ENCODE data around the gene CLDN5.
"Not testable (repeated sequence)": the region's sequence is repeated elsewhere in the genome, so short reads cannot be mapped to it uniquely, and the experiment has no call there.

The CLDN5 gene

GRCh38 chr22:19549428-19549827 lies 25.2 kb upstream of the CLDN5 start:
- H3K27ac ChIP-seq (replicated peaks): no peak overlapping the region
- no peaks in the 10 kb centered on the region for H3K27me3 ChIP-seq (ENCODE audit: insufficient read depth, poor library complexity, severe bottlenecking)
- no peak overlapping the region for H3K4me3 ChIP-seq (replicated peaks; ENCODE audit: insufficient read depth, low read length)
- TF ChIP-seq SPI1 (IDR thresholded peaks at IDR 0.05; ENCODE audit: borderline replicate concordance, low read depth): no peak
- TF ChIP-seq POLR2AphosphoS5 (IDR thresholded peaks at IDR 0.05; ENCODE audit: low read depth): no peak
- TF ChIP-seq REST (IDR thresholded peaks at IDR 0.05; ENCODE audit: insufficient replicate concordance, low read depth): no peak
- TF ChIP-seq, protein P1, sequence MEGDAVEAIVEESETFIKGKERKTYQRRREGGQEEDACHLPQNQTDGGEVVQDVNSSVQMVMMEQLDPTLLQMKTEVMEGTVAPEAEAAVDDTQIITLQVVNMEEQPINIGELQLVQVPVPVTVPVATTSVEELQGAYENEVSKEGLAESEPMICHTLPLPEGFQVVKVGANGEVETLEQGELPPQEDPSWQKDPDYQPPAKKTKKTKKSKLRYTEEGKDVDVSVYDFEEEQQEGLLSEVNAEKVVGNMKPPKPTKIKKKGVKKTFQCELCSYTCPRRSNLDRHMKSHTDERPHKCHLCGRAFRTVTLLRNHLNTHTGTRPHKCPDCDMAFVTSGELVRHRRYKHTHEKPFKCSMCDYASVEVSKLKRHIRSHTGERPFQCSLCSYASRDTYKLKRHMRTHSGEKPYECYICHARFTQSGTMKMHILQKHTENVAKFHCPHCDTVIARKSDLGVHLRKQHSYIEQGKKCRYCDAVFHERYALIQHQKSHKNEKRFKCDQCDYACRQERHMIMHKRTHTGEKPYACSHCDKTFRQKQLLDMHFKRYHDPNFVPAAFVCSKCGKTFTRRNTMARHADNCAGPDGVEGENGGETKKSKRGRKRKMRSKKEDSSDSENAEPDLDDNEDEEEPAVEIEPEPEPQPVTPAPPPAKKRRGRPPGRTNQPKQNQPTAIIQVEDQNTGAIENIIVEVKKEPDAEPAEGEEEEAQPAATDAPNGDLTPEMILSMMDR (IDR thresholded peaks at IDR 0.05; ENCODE audit: insufficient read depth, low read length): no peak
- TF ChIP-seq GABPA (IDR thresholded peaks at IDR 0.05; ENCODE audit: low read depth): no peak
- no peak for DNase-seq (ENCODE audit: low read depth in 1 of 2, low spot score in 1 of 2)

DNA sequence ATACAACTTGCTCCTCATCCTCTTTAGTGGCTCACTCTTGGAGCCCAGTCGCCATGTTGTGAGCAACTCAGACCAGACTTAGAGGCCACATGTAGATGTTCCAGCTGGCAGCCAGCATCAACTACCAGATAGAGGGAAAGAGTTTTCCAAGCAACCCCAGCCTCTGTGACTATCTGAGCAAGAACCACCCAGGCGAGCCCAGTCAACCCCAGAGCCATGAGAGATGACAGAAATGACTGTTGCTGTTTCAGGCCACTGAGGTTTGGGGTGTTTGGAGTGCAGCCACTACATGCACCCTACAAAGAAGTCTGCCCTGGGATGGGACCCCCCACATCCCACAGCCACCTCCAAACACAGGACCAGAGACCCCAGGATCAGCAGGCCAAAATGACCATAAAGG lies 24.8 kb upstream of the CLDN5 start:
- peaks cover 2% of the 10 kb centered on the region for H3K27me3 ChIP-seq (ENCODE audit: insufficient read depth, poor library complexity, severe bottlenecking)
- H3K27ac ChIP-seq (replicated peaks): no peak overlapping the region
- no peak overlapping the region for H3K4me3 ChIP-seq (replicated peaks; ENCODE audit: insufficient read depth, low read length)
- DNase-seq (ENCODE audit: low read depth in 1 of 2, low spot score in 1 of 2): no peak
- no peak for TF ChIP-seq REST (IDR thresholded peaks at IDR 0.05; ENCODE audit: insufficient replicate concordance, low read depth)
- TF ChIP-seq, protein P1 (IDR thresholded peaks at IDR 0.05; ENCODE audit: insufficient read depth, low read length): no peak
- TF ChIP-seq GABPA (IDR thresholded peaks at IDR 0.05; ENCODE audit: low read depth): no peak
- TF ChIP-seq SPI1 (IDR thresholded peaks at IDR 0.05; ENCODE audit: borderline replicate concordance, low read depth): no peak
- no peak for TF ChIP-seq POLR2AphosphoS5 (IDR thresholded peaks at IDR 0.05; ENCODE audit: low read depth)

- not testable (repeated sequence) for H3K4me3 ChIP-seq (replicated peaks; ENCODE audit: insufficient read depth, low read length); H3K27ac ChIP-seq (replicated peaks); DNase-seq (ENCODE audit: low read depth in 1 of 2, low spot score in 1 of 2); H3K27me3 ChIP-seq (ENCODE audit: insufficient read depth, poor library complexity, severe bottlenecking)
These were observed 24.2 kb upstream of the CLDN5 start for GRCh38 chr22:19548427-19548826.

- no peak overlapping the region for H3K4me3 ChIP-seq (replicated peaks; ENCODE audit: insufficient read depth, low read length)
- DNase-seq (ENCODE audit: low read depth in 1 of 2, low spot score in 1 of 2): no peak
- no peak overlapping the region for H3K27ac ChIP-seq (replicated peaks)
- peaks cover 4% of the 10 kb centered on the region for H3K27me3 ChIP-seq (ENCODE audit: insufficient read depth, poor library complexity, severe bottlenecking)
- TF ChIP-seq, protein P1 (IDR thresholded peaks at IDR 0.05; ENCODE audit: insufficient read depth, low read length): no peak
- no peak for TF ChIP-seq REST (IDR thresholded peaks at IDR 0.05; ENCODE audit: insufficient replicate concordance, low read depth)
- no peak for TF ChIP-seq SPI1 (IDR thresholded peaks at IDR 0.05; ENCODE audit: borderline replicate concordance, low read depth)
- TF ChIP-seq POLR2AphosphoS5 (IDR thresholded peaks at IDR 0.05; ENCODE audit: low read depth): no peak
- TF ChIP-seq GABPA (IDR thresholded peaks at IDR 0.05; ENCODE audit: low read depth): no peak
These were observed 23.4 kb upstream of the CLDN5 start for GRCh38 chr22:19547620-19548019.
